Hepatocyte (in vitro differentiated cells): ENCODE results near the gene ZFHX2.

ENCODE experiments used
- EZH2 ChIP-seq: fragments of 200-600 bp; sonication (generic); IDR thresholded peaks from 2 replicates; pipeline ENCODE4 v1.6.1; 2016; ENCODE audit warnings: antibody characterized with exemption, mild to moderate bottlenecking, borderline replicate concordance
- EZH2phosphoT487 ChIP-seq: fragments of 200-600 bp; sonication (generic); IDR thresholded peaks from one replicate; pipeline ENCODE4 v1.6.1; 2018; ENCODE audit warnings: antibody characterized with exemption, mild to moderate bottlenecking, low read depth, moderate library complexity; ENCODE audit not compliant: unreplicated experiment, severe bottlenecking
- TF ChIP-seq, protein P1 (sequence below): fragments of 200-600 bp; sonication (generic); IDR thresholded peaks from 2 replicates; pipeline ENCODE4 v1.5.1; 2016; ENCODE audit warnings: antibody characterized with exemption, mild to moderate bottlenecking; ENCODE audit not compliant: poor library complexity

DNA sequence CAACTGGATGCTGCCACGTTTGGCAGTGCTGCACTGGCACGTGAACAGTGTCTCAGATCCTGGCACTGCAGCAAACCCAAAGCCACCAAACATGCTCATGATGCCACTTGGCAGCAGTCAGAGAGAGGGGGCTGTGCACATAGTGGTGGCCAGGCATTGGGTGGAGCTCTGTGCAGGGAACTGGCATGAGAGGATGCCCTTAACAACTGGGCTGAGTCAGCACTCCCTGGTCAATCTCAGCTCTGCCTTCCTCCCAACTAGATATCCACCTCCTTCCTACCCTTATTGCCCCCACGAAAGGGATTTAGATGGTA is 37.0 kb downstream of the ZFHX2 start:
- TF ChIP-seq, protein P1, sequence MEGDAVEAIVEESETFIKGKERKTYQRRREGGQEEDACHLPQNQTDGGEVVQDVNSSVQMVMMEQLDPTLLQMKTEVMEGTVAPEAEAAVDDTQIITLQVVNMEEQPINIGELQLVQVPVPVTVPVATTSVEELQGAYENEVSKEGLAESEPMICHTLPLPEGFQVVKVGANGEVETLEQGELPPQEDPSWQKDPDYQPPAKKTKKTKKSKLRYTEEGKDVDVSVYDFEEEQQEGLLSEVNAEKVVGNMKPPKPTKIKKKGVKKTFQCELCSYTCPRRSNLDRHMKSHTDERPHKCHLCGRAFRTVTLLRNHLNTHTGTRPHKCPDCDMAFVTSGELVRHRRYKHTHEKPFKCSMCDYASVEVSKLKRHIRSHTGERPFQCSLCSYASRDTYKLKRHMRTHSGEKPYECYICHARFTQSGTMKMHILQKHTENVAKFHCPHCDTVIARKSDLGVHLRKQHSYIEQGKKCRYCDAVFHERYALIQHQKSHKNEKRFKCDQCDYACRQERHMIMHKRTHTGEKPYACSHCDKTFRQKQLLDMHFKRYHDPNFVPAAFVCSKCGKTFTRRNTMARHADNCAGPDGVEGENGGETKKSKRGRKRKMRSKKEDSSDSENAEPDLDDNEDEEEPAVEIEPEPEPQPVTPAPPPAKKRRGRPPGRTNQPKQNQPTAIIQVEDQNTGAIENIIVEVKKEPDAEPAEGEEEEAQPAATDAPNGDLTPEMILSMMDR: no peak
- TF ChIP-seq EZH2 (no peak), EZH2phosphoT487 (no peak)
